DOHH2 (cell line): ENCODE data around the gene TCF19.
A peak's percentile ranks its signal among the peaks of the same experiment; 100 is the strongest.
"Not testable (repeated sequence)": the region's sequence is repeated elsewhere in the genome, so short reads cannot be mapped to it uniquely, and the experiment has no call there.

Source experiments
- H3F3A ChIP-seq: fragments of 200-600 bp; sonication (generic), shearing (Covaris generic); 2 replicates; pipeline ENCODE4 v1.6.0; 2016; ENCODE audit warnings: antibody characterized with exemption, mild to moderate bottlenecking; ENCODE audit not compliant: control insufficient read depth, insufficient read depth
- H3K27ac ChIP-seq: fragments of 200-600 bp; sonication (generic); 2 replicates; pipeline ENCODE4 v1.5.1; 2014; ENCODE audit warnings: low read depth, mild to moderate bottlenecking, low read length, moderate library complexity
- H3K27me3 ChIP-seq: fragments of 200-600 bp; sonication (generic); 2 replicates; pipeline ENCODE4 v1.6.1; 2014; ENCODE audit warnings: mild to moderate bottlenecking, low read length, mixed read lengths; ENCODE audit not compliant: control insufficient read depth
- H3K36me3 ChIP-seq: fragments of 200-600 bp; sonication (generic); 2 replicates; pipeline ENCODE4 v1.6.1; 2014; ENCODE audit warnings: mild to moderate bottlenecking, low read length, moderate library complexity, mixed read lengths; ENCODE audit not compliant: control insufficient read depth
- H3K4me1 ChIP-seq: fragments of 200-600 bp; sonication (generic); 2 replicates; pipeline ENCODE4 v1.6.1; 2014; ENCODE audit warnings: mild to moderate bottlenecking, low read length, mixed read lengths; ENCODE audit not compliant: control insufficient read depth
- H3K4me2 ChIP-seq: fragments of 200-600 bp; sonication (generic); 2 replicates; pipeline ENCODE4 v1.6.0; 2014; ENCODE audit warnings: mild to moderate bottlenecking, low read length, moderate library complexity
- H3K4me3 ChIP-seq: fragments of 200-600 bp; sonication (generic); 2 replicates; pipeline ENCODE4 v1.5.1; 2014; ENCODE audit warnings: mild to moderate bottlenecking, low read length, mixed read lengths
- H3K79me2 ChIP-seq: fragments of 200-600 bp; sonication (generic); 2 replicates; pipeline ENCODE4 v1.6.1; 2014; ENCODE audit warnings: mild to moderate bottlenecking, low read length, mixed read lengths; ENCODE audit not compliant: control insufficient read depth
- H3K9me2 ChIP-seq: fragments of 200-600 bp; sonication (generic); replicated peaks from 2 replicates; pipeline ENCODE4 v1.6.1; 2014; ENCODE audit warnings: mild to moderate bottlenecking, low read length, mixed read lengths; ENCODE audit not compliant: control insufficient read depth
- H3K9me3 ChIP-seq: fragments of 200-600 bp; sonication (generic); 2 replicates; pipeline ENCODE4 v1.6.1; 2014; ENCODE audit warnings: antibody characterized with exemption, low read length, mixed read lengths; ENCODE audit not compliant: control insufficient read depth, insufficient read depth
- H4K20me1 ChIP-seq: fragments of 200-600 bp; sonication (generic); 2 replicates; pipeline ENCODE4 v1.6.0; 2014; ENCODE audit warnings: low read depth, mild to moderate bottlenecking, antibody characterized with exemption, low read length, moderate library complexity; ENCODE audit not compliant: control insufficient read depth, insufficient read depth
- CTCF ChIP-seq: fragments of 200-600 bp; sonication (generic); IDR thresholded peaks from one replicate; pipeline ENCODE4 v1.5.1; 2014; ENCODE audit warnings: antibody characterized with exemption, mild to moderate bottlenecking, low read depth, low read length; ENCODE audit not compliant: poor library complexity, severe bottlenecking
- EZH2phosphoT487 ChIP-seq: fragments of 200-600 bp; sonication (generic); IDR thresholded peaks from 2 replicates; pipeline ENCODE4 v1.6.1; 2017; ENCODE audit warnings: borderline replicate concordance, mild to moderate bottlenecking, antibody characterized with exemption, low read length, moderate library complexity, mixed read lengths

TCF19 gene

GRCh38 chr6:31180500-31180899 lies 22.1 kb downstream of the TCF19 start:
- Histone ChIP-seq H3K79me2 (no peaks in the 10 kb centered on the region), H3K4me1 (peaks cover 8% of the 10 kb centered on the region), H3K9me3 (no peaks in the 10 kb centered on the region), H3K4me3 (no peak overlapping the region), H4K20me1 (no peaks in the 10 kb centered on the region), H3K4me2 (no peak overlapping the region), H3F3A (no peaks in the 10 kb centered on the region), H3K36me3 (no peaks in the 10 kb centered on the region), H3K27me3 (no peaks in the 10 kb centered on the region), H3K27ac (no peak overlapping the region), H3K9me2 (no peaks in the 10 kb centered on the region)
- TF ChIP-seq EZH2phosphoT487 (no peak), CTCF (no peak)

GRCh38 chr6:31183287-31183686 lies 24.9 kb downstream of the TCF19 start:
- not testable (repeated sequence) for H3K9me3 ChIP-seq, H3K36me3 ChIP-seq, H3K4me3 ChIP-seq, H4K20me1 ChIP-seq, H3K4me2 ChIP-seq, H3K9me2 ChIP-seq, H3K27me3 ChIP-seq, H3K79me2 ChIP-seq, H3K27ac ChIP-seq, H3F3A ChIP-seq
- peaks cover 10% of the 10 kb centered on the region for H3K4me1 ChIP-seq

GRCh38 chr6:31183859-31184258 lies 25.5 kb downstream of the TCF19 start:
- H3K27me3 ChIP-seq, H3K4me2 ChIP-seq, H3K9me2 ChIP-seq, H3K79me2 ChIP-seq, H3K9me3 ChIP-seq, H3K36me3 ChIP-seq, H3K4me1 ChIP-seq, H3K4me3 ChIP-seq, H3K27ac ChIP-seq, H3F3A ChIP-seq, H4K20me1 ChIP-seq: not testable (repeated sequence)

- H3K9me2 ChIP-seq, H3F3A ChIP-seq, H4K20me1 ChIP-seq, H3K9me3 ChIP-seq, H3K36me3 ChIP-seq, H3K4me1 ChIP-seq, H3K27me3 ChIP-seq, H3K79me2 ChIP-seq, H3K27ac ChIP-seq: not testable (repeated sequence)
- H3K4me3 ChIP-seq: peak overlapping the region; percentile 47
- peak overlapping the region; percentile 16 for H3K4me2 ChIP-seq
These were observed 27.3 kb downstream of the TCF19 start for GRCh38 chr6:31185695-31186051.

- Histone ChIP-seq H4K20me1 (no peaks in the 10 kb centered on the region), H3K4me2 (peak overlapping the region; percentile 16), H3K4me1 (peaks cover 9% of the 10 kb centered on the region), H3K36me3 (no peaks in the 10 kb centered on the region), H3K4me3 (peak overlapping the region; percentile 47), H3F3A (no peaks in the 10 kb centered on the region), H3K79me2 (no peaks in the 10 kb centered on the region), H3K27me3 (no peaks in the 10 kb centered on the region), H3K9me2 (no peaks in the 10 kb centered on the region), H3K27ac (no peak overlapping the region), H3K9me3 (no peaks in the 10 kb centered on the region)
- no peak for TF ChIP-seq CTCF
- no peak for TF ChIP-seq EZH2phosphoT487
These were observed 27.8 kb downstream of the TCF19 start for GRCh38 chr6:31186052-31186734.
